ENCODE data around the gene CNTRL. TPM values are rescaled to one million over a fixed set of nuclear protein-coding genes. Genes with fewer than 3 reads are reported as not detected.
"Not testable (repeated sequence)": the region's sequence is repeated elsewhere in the genome, so short reads cannot be mapped to it uniquely, and the experiment has no call there.

CNTRL gene
- total RNA-seq, 1 donor from 2014 or later, result 3.4 TPM

DNA sequence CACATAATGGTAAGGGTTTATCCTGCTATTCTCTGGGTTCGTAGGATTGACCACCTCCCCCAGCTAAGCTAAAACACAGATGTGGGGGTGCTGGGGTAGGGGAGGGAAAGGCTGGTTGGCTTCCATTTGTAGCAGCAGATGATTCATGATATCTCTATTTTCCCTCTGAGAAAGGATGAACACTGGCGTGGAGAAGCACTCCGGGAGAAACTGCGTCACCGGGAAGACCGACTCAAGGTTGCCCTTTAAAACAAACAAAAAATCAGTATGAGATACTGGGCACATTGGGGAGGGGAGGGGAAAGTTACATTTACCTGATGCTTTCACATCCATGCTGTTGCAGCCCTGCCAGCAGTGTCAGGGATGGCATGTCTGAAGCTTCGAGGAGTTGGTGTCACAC lies 98.7 kb downstream of the CNTRL start:
- Histone ChIP-seq H3K9me3 (replicated peaks) (no peaks in the 10 kb centered on the region), H3K27ac (replicated peaks) (no peak overlapping the region), H3K36me3 (peaks cover 70% of the 10 kb centered on the region), H3K4me1 (peaks cover 10% of the 10 kb centered on the region), H3K27me3 (ENCODE audit: low read depth) (no peaks in the 10 kb centered on the region), H3K4me3 (no peak overlapping the region)
- TF ChIP-seq CTCF (IDR thresholded peaks at IDR 0.05; ENCODE audit: borderline replicate concordance), result no peak
- no peak for DNase-seq
- intact Hi-C loops (cut with micrococcal nuclease), result no loop called here

DNA sequence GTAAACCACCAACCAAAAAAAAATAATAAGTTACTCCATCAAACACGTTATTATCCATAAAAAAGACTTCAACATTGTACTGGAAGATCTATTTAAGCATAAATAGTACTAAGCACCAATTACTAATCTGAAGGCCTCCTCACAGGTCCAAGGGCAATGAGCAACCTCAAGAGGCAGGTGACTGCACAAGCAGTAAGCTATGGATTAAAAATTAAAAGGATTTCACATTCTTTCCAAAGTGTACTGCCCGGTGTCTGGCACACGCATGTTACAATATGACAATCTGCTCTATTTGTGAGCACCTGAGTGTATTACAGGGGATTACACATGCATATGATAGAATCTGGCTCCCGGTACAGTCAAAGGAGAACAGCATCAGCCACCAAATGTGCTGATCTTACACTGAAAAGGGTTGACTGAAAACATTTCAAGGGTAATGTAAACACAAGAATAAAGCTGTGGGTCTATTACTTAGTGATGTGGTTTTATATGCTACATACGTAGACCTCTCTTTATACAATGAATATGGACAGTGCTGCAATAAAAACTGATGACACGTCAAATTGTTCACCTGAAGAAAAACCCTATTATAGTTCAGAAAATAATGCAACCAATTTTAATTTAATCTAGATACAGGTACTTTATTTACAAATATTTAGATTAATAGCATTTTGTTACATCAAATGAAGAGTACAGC lies 104.1 kb downstream of the CNTRL start:
- Histone ChIP-seq H3K27ac (replicated peaks) (no peak overlapping the region), H3K36me3 (peaks cover 61% of the 10 kb centered on the region)
- no peak for TF ChIP-seq CTCF (IDR thresholded peaks at IDR 0.05; ENCODE audit: borderline replicate concordance)

GRCh38 chr9:121179373-121179721 lies 104.6 kb downstream of the CNTRL start:
- DNase-seq; H3K27me3 ChIP-seq (ENCODE audit: low read depth); intact Hi-C loops (cut with micrococcal nuclease); H3K27ac ChIP-seq (replicated peaks); H3K4me3 ChIP-seq; H3K9me3 ChIP-seq (replicated peaks): not testable (repeated sequence)
- Histone ChIP-seq H3K36me3 (peaks cover 56% of the 10 kb centered on the region), H3K4me1 (peaks cover 47% of the 10 kb centered on the region)

More for the DNA sequence above, 104.1 kb downstream of the CNTRL start:
- Histone ChIP-seq H3K9me3 (replicated peaks) (no peaks in the 10 kb centered on the region), H3K4me3 (no peak overlapping the region), H3K27me3 (ENCODE audit: low read depth) (no peaks in the 10 kb centered on the region), H3K4me1 (peaks cover 47% of the 10 kb centered on the region)
- intact Hi-C loops (cut with micrococcal nuclease), result no loop called here
- DNase-seq, result no peak

GRCh38 chr9:121179930-121180681 lies 105.4 kb downstream of the CNTRL start:
- no peak overlapping the region for H3K4me3 ChIP-seq
- H3K27ac ChIP-seq (replicated peaks), result no peak overlapping the region
- no peak for DNase-seq
- H3K9me3 ChIP-seq (replicated peaks), result no peaks in the 10 kb centered on the region
- intact Hi-C loops (cut with micrococcal nuclease), result no loop called here
- H3K36me3 ChIP-seq, result peaks cover 56% of the 10 kb centered on the region
- TF ChIP-seq CTCF (IDR thresholded peaks at IDR 0.05; ENCODE audit: borderline replicate concordance), result no peak
- H3K4me1 ChIP-seq, result peaks cover 52% of the 10 kb centered on the region
- no peaks in the 10 kb centered on the region for H3K27me3 ChIP-seq (ENCODE audit: low read depth)

- Histone ChIP-seq H3K9me3 (replicated peaks) (no peaks in the 10 kb centered on the region), H3K4me3 (no peak overlapping the region), H3K4me1 (peaks cover 72% of the 10 kb centered on the region), H3K36me3 (peaks cover 59% of the 10 kb centered on the region), H3K27me3 (ENCODE audit: low read depth) (no peaks in the 10 kb centered on the region), H3K27ac (replicated peaks) (no peak overlapping the region)
- TF ChIP-seq CTCF (IDR thresholded peaks at IDR 0.05; ENCODE audit: borderline replicate concordance), result no peak
- DNase-seq, result no peak
- intact Hi-C loops (cut with micrococcal nuclease), result no loop called here
Observed at GRCh38 chr9:121182101-121182836, 107.5 kb downstream of the CNTRL start.

All from left ventricle myocardium inferior (tissue), 1 donor.